Natural killer cell (primary cell): Measurements from ENCODE around the gene RMI2. TPM values are rescaled to one million over a fixed set of nuclear protein-coding genes. Genes with fewer than 3 reads are reported as not detected.

Experiments used
- ATAC-seq, 3 donors: fragments of 150-1000 bp in 2 of 3; fragments of 200-7000 bp in 1 of 3; cut with Tn5 transposase; 1 replicate in 1 of 3; 2 replicates in 2 of 3; pipeline ENCODE4 v1.10.0; 2021; ENCODE audit warnings: mild to moderate bottlenecking in 2 of 3, moderate library complexity in 2 of 3
- DNase-seq, 2 donors: peaks; one replicate each; pipeline versions ENCODE4 v3.0.0 to v3.0.0-alpha.2; 2013 to 2021; ENCODE audit warnings: mixed read lengths in 1 of 2
- H3K27ac ChIP-seq: one replicate; pipeline ENCODE4 v1.5.1; 2013; ENCODE audit warnings: mild to moderate bottlenecking, low read length
- H3K27me3 ChIP-seq: one replicate; pipeline ENCODE4 v1.6.1; 2013; ENCODE audit warnings: low read length; ENCODE audit not compliant: control insufficient read depth, insufficient read depth
- H3K36me3 ChIP-seq: one replicate; pipeline ENCODE4 v1.6.1; 2013; ENCODE audit warnings: low read length; ENCODE audit not compliant: control insufficient read depth, insufficient read depth
- H3K4me1 ChIP-seq: one replicate; pipeline ENCODE4 v1.6.1; 2013; ENCODE audit warnings: low read length; ENCODE audit not compliant: control insufficient read depth, insufficient read depth
- H3K4me3 ChIP-seq: one replicate; pipeline ENCODE4 v1.5.1; 2013; ENCODE audit warnings: low read length
- H3K9me3 ChIP-seq: one replicate; pipeline ENCODE4 v1.6.1; 2013; ENCODE audit warnings: low read length; ENCODE audit not compliant: control insufficient read depth, insufficient read depth
- H3K27ac Mint-ChIP-seq, 2 donors: one replicate each; pipeline ENCODE4 v1.8.0; 2022; ENCODE audit warnings: mild to moderate bottlenecking in 2 of 2, mixed read lengths in 2 of 2, moderate library complexity in 1 of 2
- H3K27me3 Mint-ChIP-seq, 2 donors: one replicate each; pipeline ENCODE4 v1.8.0; 2022; ENCODE audit warnings: low read depth in 2 of 2, mixed read lengths in 2 of 2
- H3K36me3 Mint-ChIP-seq: one replicate; pipeline ENCODE4 v1.8.0; 2022; ENCODE audit warnings: mixed read lengths
- H3K4me1 Mint-ChIP-seq, 2 donors: one replicate each; pipeline ENCODE4 v1.8.0; 2022; ENCODE audit warnings: mixed read lengths in 2 of 2
- H3K4me3 Mint-ChIP-seq: one replicate; pipeline ENCODE4 v1.8.0; 2022; ENCODE audit warnings: mild to moderate bottlenecking, moderate library complexity, mixed read lengths
- H3K9me3 Mint-ChIP-seq, 2 donors: one replicate each; pipeline ENCODE4 v1.8.0; 2022; ENCODE audit warnings: mixed read lengths in 2 of 2
- CTCF ChIP-seq: fragments of 200-600 bp; IDR thresholded peaks from one replicate; pipeline ENCODE4 v1.8.0; 2022; ENCODE audit warnings: antibody characterized with exemption
- WGBS: methylation state at CpG from one replicate; pipeline ENCODE4 v1.1.7; 2013; ENCODE audit warnings: missing lambda C conversion rate; ENCODE audit not compliant: insufficient coverage; 5-methylcytosine and 5-hydroxymethylcytosine counted together
- intact Hi-C: fragments of 100-400 bp; cut with micrococcal nuclease; formaldehyde crosslinking; loops from one replicate; pipeline ENCODE4 v1.14.2; 2022
- total RNA-seq, 4 donors: library from RNA; stranded (reverse); fragments of 120-200 nt in 1 of 4; gene quantifications; one replicate each; pipeline versions ENCODE4 v1.2.3 to v1.2.4, GENCODE V29; 2013 to 2022

The RMI2 gene
- total RNA-seq, 3 donors from 2014 or later (not counting 1 experiment from before 2014, with no cell fraction given) = 0.83 to 1.1 (median 0.93) TPM

DNA sequence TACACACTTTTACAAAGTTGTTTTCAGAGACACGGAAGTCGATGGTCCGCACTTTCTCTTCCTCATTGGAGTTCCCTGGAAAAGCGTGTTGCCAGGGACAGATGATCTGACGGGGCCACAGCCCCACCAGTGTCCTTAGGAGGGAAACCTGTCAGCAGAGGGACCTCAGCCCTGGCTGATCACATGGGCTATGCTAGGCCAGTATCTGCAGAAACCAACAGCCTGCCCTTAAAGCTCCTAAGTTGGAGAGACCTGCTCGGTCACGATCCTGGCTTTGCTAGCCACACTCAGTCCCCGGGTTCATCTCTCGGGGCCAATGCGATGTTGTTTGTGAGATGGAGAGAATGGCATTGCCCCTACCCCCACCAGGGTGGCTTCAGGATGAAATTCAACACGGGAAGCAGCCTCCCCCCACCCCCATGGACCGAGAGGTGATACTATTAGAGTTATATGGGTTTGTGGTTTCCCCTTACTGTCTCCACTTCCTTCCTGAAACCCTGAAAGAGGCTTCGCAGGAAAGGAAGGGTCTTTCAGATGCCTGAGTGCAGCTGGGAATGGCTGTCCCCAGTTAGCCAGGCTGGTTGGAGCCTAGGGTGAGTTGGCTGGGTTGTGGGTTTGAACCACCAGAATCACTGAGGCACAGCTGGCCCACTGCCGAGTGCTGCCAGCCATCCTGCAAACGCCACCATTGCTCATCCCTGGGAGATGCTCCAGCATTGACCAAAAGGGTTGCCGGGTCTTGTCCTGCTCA lies 16.6 kb downstream of the RMI2 start:
- H3K9me3 ChIP-seq = no peaks in the 10 kb centered on the region
- H3K27ac ChIP-seq = no peak overlapping the region
- H3K4me3 ChIP-seq = no peak overlapping the region
- Mint-ChIP-seq H3K9me3 (no peaks in the 10 kb centered on the region), H3K4me3 (peak overlapping the region; percentile 80), H3K4me1 (peaks cover 28 to 30% of the 10 kb centered on the region in 2 donors), H3K27ac (no peak overlapping the region), H3K36me3 (no peaks in the 10 kb centered on the region), H3K27me3 (peaks cover 57 to 64% of the 10 kb centered on the region in 2 donors)
- ATAC-seq (peak; percentile 63 to 80 (median 68)), DNase-seq (peak in 1 of 2 donors; percentile 52)
- no peaks in the 10 kb centered on the region for H3K36me3 ChIP-seq
- no peak for TF ChIP-seq CTCF
- peaks cover 41% of the 10 kb centered on the region for H3K27me3 ChIP-seq
- intact Hi-C loops = no loop called here
- WGBS = 4% methylated on average over 10 of the region's 16 CpGs
- peaks cover 28% of the 10 kb centered on the region for H3K4me1 ChIP-seq

GRCh38 chr16:11363927-11364258 lies 18.6 kb downstream of the RMI2 start:
- Mint-ChIP-seq H3K4me1 (peaks cover 28 to 30% of the 10 kb centered on the region in 2 donors), H3K9me3 (no peaks in the 10 kb centered on the region), H3K36me3 (no peaks in the 10 kb centered on the region), H3K27ac (no peak overlapping the region), H3K4me3 (no peak overlapping the region), H3K27me3 (peaks cover 60% of the 10 kb centered on the region in 2 donors)
- Histone ChIP-seq H3K27ac (no peak overlapping the region), H3K4me1 (peaks cover 25% of the 10 kb centered on the region), H3K4me3 (no peak overlapping the region), H3K36me3 (no peaks in the 10 kb centered on the region), H3K27me3 (peaks cover 24% of the 10 kb centered on the region), H3K9me3 (no peaks in the 10 kb centered on the region)
- ATAC-seq (no peak), DNase-seq (no peak)
- intact Hi-C loops = no loop called here
- 71% methylated on average over 7 of the region's 7 CpGs for WGBS
- TF ChIP-seq CTCF = no peak

- 93% methylated on average over 5 of the region's 5 CpGs for WGBS
- no peak for DNase-seq
- H3K36me3 ChIP-seq = no peaks in the 10 kb centered on the region
- ATAC-seq = no peak
- H3K27ac ChIP-seq = no peak overlapping the region
- Mint-ChIP-seq H3K27ac (no peak overlapping the region), H3K4me3 (no peak overlapping the region), H3K27me3 (peaks cover 33 to 36% of the 10 kb centered on the region in 2 donors), H3K4me1 (peaks cover 7 to 9% of the 10 kb centered on the region in 2 donors), H3K36me3 (no peaks in the 10 kb centered on the region), H3K9me3 (no peaks in the 10 kb centered on the region)
- H3K27me3 ChIP-seq = peaks cover 2% of the 10 kb centered on the region
- intact Hi-C loops = no loop called here
- no peak for TF ChIP-seq CTCF
- H3K9me3 ChIP-seq = no peaks in the 10 kb centered on the region
- H3K4me1 ChIP-seq = peaks cover 10% of the 10 kb centered on the region
- no peak overlapping the region for H3K4me3 ChIP-seq
These were observed 22.2 kb downstream of the RMI2 start for GRCh38 chr16:11367483-11367906.
